HG02852 (cell line): ENCODE data around the gene ANKHD1.
A peak's percentile ranks its signal among the peaks of the same experiment; 100 is the strongest.

Experiments used
- ATAC-seq: cut with Tn5 transposase; IDR thresholded peaks from one replicate; pipeline ENCODE4 v1.9.1; 2021; ENCODE audit warnings: mild to moderate bottlenecking, moderate library complexity; ENCODE audit not compliant: unreplicated experiment

The ANKHD1 gene

GRCh38 chr5:140557965-140558364 lies 156.3 kb downstream of the ANKHD1 start:
- ATAC-seq: no peak

GRCh38 chr5:140558542-140558941 lies 156.9 kb downstream of the ANKHD1 start:
- ATAC-seq: no peak

- no peak for ATAC-seq
Observed at GRCh38 chr5:140560227-140560626, 158.6 kb downstream of the ANKHD1 start.

- no peak for ATAC-seq
Observed at GRCh38 chr5:140561753-140562523, 160.3 kb downstream of the ANKHD1 start.

GRCh38 chr5:140563596-140563995 lies 162.0 kb downstream of the ANKHD1 start:
- no peak for ATAC-seq

- peak; percentile 88 for ATAC-seq
Observed at GRCh38 chr5:140564196-140565023, 162.8 kb downstream of the ANKHD1 start, which contains the start of the genes APBB3 and SLC35A4. APBB3 (minus strand) TSS chr5:140564598; CDS start chr5:140564245, 353 bp downstream. SLC35A4 (plus strand) TSS chr5:140564828; CDS start chr5:140567170, 2,342 bp downstream.

GRCh38 chr5:140565024-140565779 lies 163.6 kb downstream of the ANKHD1 start:
- peak; percentile 0 for ATAC-seq

- ATAC-seq: no peak
Observed at GRCh38 chr5:140565780-140566095, 164.1 kb downstream of the ANKHD1 start.

- no peak for ATAC-seq
Observed at GRCh38 chr5:140566665-140567064, 165.0 kb downstream of the ANKHD1 start.

- no peak for ATAC-seq
Observed at GRCh38 chr5:140567136-140567818, 165.6 kb downstream of the ANKHD1 start.

GRCh38 chr5:140567871-140568270 lies 166.2 kb downstream of the ANKHD1 start:
- no peak for ATAC-seq

GRCh38 chr5:140568443-140569063 lies 166.9 kb downstream of the ANKHD1 start:
- ATAC-seq: no peak

GRCh38 chr5:140569197-140569596 lies 167.6 kb downstream of the ANKHD1 start:
- ATAC-seq: peak; percentile 18

- no peak for ATAC-seq
Observed at GRCh38 chr5:140570058-140570457, 168.4 kb downstream of the ANKHD1 start.

- ATAC-seq: no peak
Observed at GRCh38 chr5:140570488-140570887, 168.9 kb downstream of the ANKHD1 start.

- no peak for ATAC-seq
Observed at GRCh38 chr5:140571105-140571504, 169.5 kb downstream of the ANKHD1 start.

- no peak for ATAC-seq
Observed at GRCh38 chr5:140573683-140574082, 172.1 kb downstream of the ANKHD1 start.

GRCh38 chr5:140574165-140574564 lies 172.5 kb downstream of the ANKHD1 start:
- ATAC-seq: no peak

- no peak for ATAC-seq
Observed at GRCh38 chr5:140575309-140575708, 173.7 kb downstream of the ANKHD1 start.

GRCh38 chr5:140576776-140577201 lies 175.2 kb downstream of the ANKHD1 start:
- no peak for ATAC-seq
